Lower leg skin (tissue), 3 donors: ENCODE measurements around the gene MCM5.

Source experiments
- CTCF ChIP-seq, 3 donors: fragments of 450-650 bp; IDR thresholded peaks; one replicate each; pipeline ENCODE4 v1.5.1; 2016; ENCODE audit warnings: antibody characterized with exemption in 3 of 3, mild to moderate bottlenecking in 3 of 3, moderate library complexity in 2 of 3
- POLR2A ChIP-seq, 2 donors: fragments of 450-650 bp; IDR thresholded peaks; one replicate each; pipeline ENCODE4 v1.6.1; 2016 to 2017; ENCODE audit warnings: antibody characterized with exemption in 2 of 2, mild to moderate bottlenecking in 1 of 2, moderate library complexity in 1 of 2

DNA sequence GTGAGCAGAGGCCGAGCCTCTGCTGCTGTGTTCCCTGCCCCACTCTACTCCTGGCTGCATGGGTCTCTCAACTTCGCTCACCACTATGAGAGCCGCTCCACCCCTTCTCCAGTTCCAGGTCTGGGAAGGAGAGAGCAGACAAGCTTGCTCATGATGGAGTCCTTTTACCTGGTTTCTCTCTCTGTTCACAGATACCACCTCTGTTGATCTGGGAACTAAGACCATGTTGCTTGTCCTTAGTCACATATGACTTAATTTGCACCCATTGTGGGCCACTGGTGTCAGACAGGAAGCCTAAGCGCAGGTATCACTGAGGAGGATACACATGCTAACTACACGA lies 26.8 kb downstream of the MCM5 start:
- TF ChIP-seq CTCF (IDR thresholded peaks at IDR 0.05) (no peak), POLR2A (IDR thresholded peaks at IDR 0.05) (no peak)
